Endometrium (tissue), 2 donors: ENCODE measurements around the gene OR4F6.
A peak's percentile ranks its signal among the peaks of the same experiment; 100 is the strongest.
"Not testable (repeated sequence)": the region's sequence is repeated elsewhere in the genome, so short reads cannot be mapped to it uniquely, and the experiment has no call there.

ENCODE experiments used
- FAIRE-seq: peaks from 2 replicates; lab custom pipeline; 2012; peaks lifted over from hg19 to GRCh38; lab: Jason Lieb, UNC
- donor health status: control.
- donor health status: control.

The OR4F6 gene

GRCh38 chr15:101803209-101803608, at the start of gene OR4F6:
OR4F6 (plus strand) TSS chr15:101803509; CDS start chr15:101805720, 2,211 bp downstream.
- FAIRE-seq = no peak

GRCh38 chr15:101764669-101765339, 38.5 kb upstream of the OR4F6 start:
- not testable (repeated sequence) for FAIRE-seq

- not testable (repeated sequence) for FAIRE-seq
These were observed 38.0 kb upstream of the OR4F6 start for GRCh38 chr15:101765340-101765671.

GRCh38 chr15:101765772-101766456, 37.4 kb upstream of the OR4F6 start:
- no peak for FAIRE-seq

GRCh38 chr15:101767083-101767640, 36.1 kb upstream of the OR4F6 start:
- not testable (repeated sequence) for FAIRE-seq

- FAIRE-seq = no peak
These were observed 30.4 kb upstream of the OR4F6 start for GRCh38 chr15:101772921-101773320.

- no peak for FAIRE-seq
These were observed 29.7 kb upstream of the OR4F6 start for GRCh38 chr15:101773496-101774100.

GRCh38 chr15:101775136-101775535, 28.2 kb upstream of the OR4F6 start:
- no peak for FAIRE-seq

- FAIRE-seq = not testable (repeated sequence)
These were observed 24.7 kb upstream of the OR4F6 start for GRCh38 chr15:101778576-101778975.

- FAIRE-seq = not testable (repeated sequence)
These were observed 23.1 kb upstream of the OR4F6 start for GRCh38 chr15:101780225-101780624.

GRCh38 chr15:101781928-101782327, 21.4 kb upstream of the OR4F6 start:
- no peak for FAIRE-seq

GRCh38 chr15:101784644-101785043, 18.7 kb upstream of the OR4F6 start:
- no peak for FAIRE-seq

- not testable (repeated sequence) for FAIRE-seq
These were observed 16.9 kb upstream of the OR4F6 start for GRCh38 chr15:101786422-101786821.

- not testable (repeated sequence) for FAIRE-seq
These were observed 15.3 kb upstream of the OR4F6 start for GRCh38 chr15:101788001-101788400.

GRCh38 chr15:101788503-101789269, 14.6 kb upstream of the OR4F6 start:
- FAIRE-seq = not testable (repeated sequence)

- peak; percentile 21 for FAIRE-seq
These were observed 12.6 kb upstream of the OR4F6 start for GRCh38 chr15:101790748-101791147.

- not testable (repeated sequence) for FAIRE-seq
These were observed 9.3 kb upstream of the OR4F6 start for GRCh38 chr15:101793981-101794380.

GRCh38 chr15:101795455-101795854, 7.9 kb upstream of the OR4F6 start:
- no peak for FAIRE-seq

GRCh38 chr15:101799665-101800064, 3.6 kb upstream of the OR4F6 start:
- no peak for FAIRE-seq

- no peak for FAIRE-seq
These were observed 2.3 kb upstream of the OR4F6 start for GRCh38 chr15:101801048-101801447.

GRCh38 chr15:101803676-101804075, 367 bp downstream of the OR4F6 start:
- FAIRE-seq = no peak

GRCh38 chr15:101804375-101804774, 1.1 kb downstream of the OR4F6 start:
- no peak for FAIRE-seq
